Neural cell (in vitro differentiated cells): ENCODE data around the gene FADS3. TPM values are rescaled to one million over a fixed set of nuclear protein-coding genes. Genes with fewer than 3 reads are reported as not detected.

ENCODE experiments used
- H2AFZ ChIP-seq: fragments of 200-600, 300-800 bp; sonication (generic), shearing (Covaris generic); 2 replicates; pipeline ENCODE4 v1.6.0; 2014; ENCODE audit warnings: low read depth, mild to moderate bottlenecking, antibody characterized with exemption, low read length, moderate library complexity
- H3F3A ChIP-seq: fragments of 200-600 bp; shearing (Covaris generic); 2 replicates; pipeline ENCODE4 v1.6.1; 2016; ENCODE audit warnings: mild to moderate bottlenecking, moderate library complexity, mixed read lengths, antibody characterized with exemption, low read length; ENCODE audit not compliant: insufficient read depth, poor library complexity, severe bottlenecking
- H3K27ac ChIP-seq: fragments of 200-600, 300-800 bp; sonication (generic), shearing (Covaris generic); 2 replicates; pipeline ENCODE4 v1.5.1; 2014; ENCODE audit warnings: mild to moderate bottlenecking, low read length, moderate library complexity
- H3K27me3 ChIP-seq: fragments of 300-800, 200-600 bp; sonication (generic), shearing (Covaris generic); 2 replicates; pipeline ENCODE4 v1.6.0; 2014; ENCODE audit warnings: mild to moderate bottlenecking, low read depth, low read length, moderate library complexity; ENCODE audit not compliant: insufficient read depth
- H3K36me3 ChIP-seq: fragments of 300-800, 200-600 bp; sonication (generic), shearing (Covaris generic); 2 replicates; pipeline ENCODE4 v1.5.1; 2014; ENCODE audit warnings: mild to moderate bottlenecking, antibody characterized with exemption, low read length, moderate library complexity; ENCODE audit not compliant: insufficient read depth
- H3K4me2 ChIP-seq: fragments of 300-800, 200-600 bp; sonication (generic), shearing (Covaris generic); 2 replicates; pipeline ENCODE4 v1.6.0; 2014; ENCODE audit warnings: mild to moderate bottlenecking, low read length
- H3K4me3 ChIP-seq: fragments of 300-800, 200-600 bp; sonication (generic), shearing (Covaris generic); 2 replicates; pipeline ENCODE4 v1.5.1; 2014; ENCODE audit warnings: mild to moderate bottlenecking, low read length, moderate library complexity
- H3K79me2 ChIP-seq: fragments of 200-600 bp; shearing (Covaris generic); replicated peaks from 2 replicates; pipeline ENCODE4 v1.6.0; 2014; ENCODE audit warnings: mild to moderate bottlenecking, low read length, moderate library complexity; ENCODE audit not compliant: insufficient read depth
- H3K9ac ChIP-seq: fragments of 300-800, 200-600 bp; sonication (generic), shearing (Covaris generic); 2 replicates; pipeline ENCODE4 v1.6.1; 2016; ENCODE audit warnings: mild to moderate bottlenecking, low read length, mixed read lengths
- H3K9me2 ChIP-seq: fragments of 200-600 bp; shearing (Covaris generic); 2 replicates; pipeline ENCODE4 v1.6.1; 2016; ENCODE audit warnings: mild to moderate bottlenecking, low read length, mixed read lengths; ENCODE audit not compliant: insufficient read depth
- H3K9me3 ChIP-seq: fragments of 200-600, 300-800 bp; sonication (generic), shearing (Covaris generic); 2 replicates; pipeline ENCODE4 v1.6.1; 2016; ENCODE audit warnings: mild to moderate bottlenecking, mixed run types, low read length, moderate library complexity, mixed read lengths
- H4K20me1 ChIP-seq: fragments of 200-600 bp; shearing (Covaris generic); 2 replicates; pipeline ENCODE4 v1.6.1; 2016; ENCODE audit warnings: mild to moderate bottlenecking, mixed run types; ENCODE audit not compliant: insufficient read depth
- EP300 ChIP-seq: fragments of 450-650 bp; conservative IDR thresholded peaks from 2 replicates; pipeline ENCODE4 v1.6.1; 2014; ENCODE audit warnings: antibody characterized with exemption, mild to moderate bottlenecking, moderate library complexity; ENCODE audit not compliant: poor library complexity, severe bottlenecking
- EZH2 ChIP-seq: fragments of 200-600, 300-800 bp; shearing (Covaris generic), sonication (generic); IDR thresholded peaks from 2 replicates; pipeline ENCODE4 v1.6.1; 2014; ENCODE audit warnings: antibody characterized with exemption, low read length, borderline replicate concordance, mild to moderate bottlenecking; ENCODE audit not compliant: insufficient read depth, poor library complexity, severe bottlenecking
- MXI1 ChIP-seq: fragments of 450-650 bp; conservative IDR thresholded peaks from 2 replicates; pipeline ENCODE4 v1.6.1; 2014; ENCODE audit warnings: antibody characterized with exemption, mild to moderate bottlenecking; ENCODE audit not compliant: poor library complexity, severe bottlenecking
- POLR2AphosphoS5 ChIP-seq: IDR thresholded peaks from 2 replicates; pipeline ENCODE4 v1.6.1; 2012
- RAD21 ChIP-seq: fragments of 450-650 bp; conservative IDR thresholded peaks from 2 replicates; pipeline ENCODE4 v1.6.1; 2014; ENCODE audit warnings: antibody characterized with exemption, mild to moderate bottlenecking, moderate library complexity
- SMC3 ChIP-seq: fragments of 450-650 bp; conservative IDR thresholded peaks from 2 replicates; pipeline ENCODE4 v1.6.1; 2014; ENCODE audit warnings: antibody characterized with exemption, mild to moderate bottlenecking, moderate library complexity; ENCODE audit not compliant: poor library complexity
- TAF1 ChIP-seq: IDR thresholded peaks from 2 replicates; pipeline ENCODE4 v1.6.1; 2012; ENCODE audit warnings: low read depth
- polyA plus RNA-seq: library from polyadenylated mRNA; depleted of rRNA; stranded (reverse); fragments of >200 nt; gene quantifications from 2 replicates; pipeline ENCODE4 v1.2.3, GENCODE V29; 2014
- TF ChIP-seq, protein P1 (sequence below): IDR thresholded peaks from 2 replicates; pipeline ENCODE4 v1.6.1; 2012; ENCODE audit warnings: borderline replicate concordance
- TF ChIP-seq, protein P2 (sequence below): fragments of 450-650 bp; IDR thresholded peaks from 2 replicates; pipeline ENCODE4 v1.5.1; 2014; ENCODE audit warnings: antibody characterized with exemption, mild to moderate bottlenecking, moderate library complexity; ENCODE audit not compliant: poor library complexity, severe bottlenecking

The FADS3 gene
- polyA plus RNA-seq, 1 donor from 2014 or later: 35.4 TPM

DNA sequence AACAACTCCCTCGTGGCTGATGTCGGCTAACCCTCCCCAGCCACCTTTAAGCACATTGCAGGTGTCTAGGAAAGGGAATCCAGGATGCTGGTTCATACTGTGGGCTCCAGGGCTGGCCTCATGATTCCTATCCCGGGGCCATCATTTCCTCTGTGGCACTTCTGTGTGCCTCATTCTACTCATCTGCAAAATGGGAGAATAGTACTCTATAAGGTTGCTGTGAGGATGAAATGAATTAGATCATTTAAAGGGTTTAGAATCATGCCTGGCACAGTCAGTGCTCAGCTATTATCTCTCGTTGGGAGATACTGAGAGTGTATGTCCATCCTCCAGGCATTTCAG lies 4.3 kb upstream of the FADS3 start:
- TF ChIP-seq POLR2AphosphoS5: no peak
- H3K36me3 ChIP-seq: no peaks in the 10 kb centered on the region
- H3K27me3 ChIP-seq: peaks cover 10% of the 10 kb centered on the region
- H3K9ac ChIP-seq: no peak overlapping the region
- peaks cover 7% of the 10 kb centered on the region for H3F3A ChIP-seq
- H3K9me3 ChIP-seq: no peaks in the 10 kb centered on the region
- no peaks in the 10 kb centered on the region for H4K20me1 ChIP-seq
- no peaks in the 10 kb centered on the region for H3K9me2 ChIP-seq
- no peaks in the 10 kb centered on the region for H3K79me2 ChIP-seq
- no peak overlapping the region for H3K4me2 ChIP-seq
- H3K4me3 ChIP-seq: no peak overlapping the region
- H3K27ac ChIP-seq: no peak overlapping the region
- no peak overlapping the region for H2AFZ ChIP-seq

DNA sequence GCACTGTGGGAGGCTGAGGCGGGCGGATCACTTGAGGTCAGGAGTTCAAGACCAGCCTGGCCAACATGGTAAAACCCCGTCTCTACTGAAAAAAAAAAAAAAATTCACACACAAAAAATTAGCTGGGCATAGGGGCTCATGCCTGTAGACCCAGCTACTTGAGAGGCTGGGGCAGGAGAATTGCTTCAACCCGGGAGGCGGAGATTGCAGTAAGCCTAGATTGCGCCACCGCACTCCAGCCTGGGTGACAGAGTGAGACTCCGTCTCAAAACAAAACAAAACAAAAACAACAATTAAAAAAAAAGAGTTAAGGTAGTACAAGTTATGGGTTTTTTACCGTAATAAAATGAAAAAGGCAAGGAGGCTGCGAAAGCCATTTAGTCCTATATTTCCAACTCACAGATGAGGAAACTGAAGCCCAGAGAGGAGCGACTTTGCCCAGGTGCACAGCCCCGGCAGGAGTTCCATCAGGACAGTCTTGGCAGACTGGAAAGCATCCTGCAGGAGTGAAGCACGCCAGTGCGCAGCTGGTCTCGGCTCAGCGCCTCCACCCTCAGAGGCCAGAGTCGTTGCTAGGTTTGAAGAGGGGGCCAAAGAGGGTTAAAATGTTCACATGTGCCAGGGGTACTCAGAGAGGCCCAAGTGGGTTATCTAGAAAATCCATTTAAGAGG lies 3.8 kb upstream of the FADS3 start:
- Histone ChIP-seq H3K4me3 (no peak overlapping the region), H3K27me3 (peaks cover 10% of the 10 kb centered on the region), H2AFZ (no peak overlapping the region), H3K4me2 (no peak overlapping the region), H3K27ac (no peak overlapping the region), H3K9me3 (no peaks in the 10 kb centered on the region), H3K36me3 (no peaks in the 10 kb centered on the region), H3F3A (peaks cover 7% of the 10 kb centered on the region), H3K9ac (no peak overlapping the region), H3K9me2 (no peaks in the 10 kb centered on the region), H4K20me1 (no peaks in the 10 kb centered on the region), H3K79me2 (no peaks in the 10 kb centered on the region)
- TF ChIP-seq EP300 (no peak), SMC3 (no peak), TAF1 (no peak), POLR2AphosphoS5 (no peak), RAD21 (no peak), MXI1 (no peak), EZH2 (no peak)
- TF ChIP-seq, protein P1, sequence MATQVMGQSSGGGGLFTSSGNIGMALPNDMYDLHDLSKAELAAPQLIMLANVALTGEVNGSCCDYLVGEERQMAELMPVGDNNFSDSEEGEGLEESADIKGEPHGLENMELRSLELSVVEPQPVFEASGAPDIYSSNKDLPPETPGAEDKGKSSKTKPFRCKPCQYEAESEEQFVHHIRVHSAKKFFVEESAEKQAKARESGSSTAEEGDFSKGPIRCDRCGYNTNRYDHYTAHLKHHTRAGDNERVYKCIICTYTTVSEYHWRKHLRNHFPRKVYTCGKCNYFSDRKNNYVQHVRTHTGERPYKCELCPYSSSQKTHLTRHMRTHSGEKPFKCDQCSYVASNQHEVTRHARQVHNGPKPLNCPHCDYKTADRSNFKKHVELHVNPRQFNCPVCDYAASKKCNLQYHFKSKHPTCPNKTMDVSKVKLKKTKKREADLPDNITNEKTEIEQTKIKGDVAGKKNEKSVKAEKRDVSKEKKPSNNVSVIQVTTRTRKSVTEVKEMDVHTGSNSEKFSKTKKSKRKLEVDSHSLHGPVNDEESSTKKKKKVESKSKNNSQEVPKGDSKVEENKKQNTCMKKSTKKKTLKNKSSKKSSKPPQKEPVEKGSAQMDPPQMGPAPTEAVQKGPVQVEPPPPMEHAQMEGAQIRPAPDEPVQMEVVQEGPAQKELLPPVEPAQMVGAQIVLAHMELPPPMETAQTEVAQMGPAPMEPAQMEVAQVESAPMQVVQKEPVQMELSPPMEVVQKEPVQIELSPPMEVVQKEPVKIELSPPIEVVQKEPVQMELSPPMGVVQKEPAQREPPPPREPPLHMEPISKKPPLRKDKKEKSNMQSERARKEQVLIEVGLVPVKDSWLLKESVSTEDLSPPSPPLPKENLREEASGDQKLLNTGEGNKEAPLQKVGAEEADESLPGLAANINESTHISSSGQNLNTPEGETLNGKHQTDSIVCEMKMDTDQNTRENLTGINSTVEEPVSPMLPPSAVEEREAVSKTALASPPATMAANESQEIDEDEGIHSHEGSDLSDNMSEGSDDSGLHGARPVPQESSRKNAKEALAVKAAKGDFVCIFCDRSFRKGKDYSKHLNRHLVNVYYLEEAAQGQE: no peak
- TF ChIP-seq, protein P2, sequence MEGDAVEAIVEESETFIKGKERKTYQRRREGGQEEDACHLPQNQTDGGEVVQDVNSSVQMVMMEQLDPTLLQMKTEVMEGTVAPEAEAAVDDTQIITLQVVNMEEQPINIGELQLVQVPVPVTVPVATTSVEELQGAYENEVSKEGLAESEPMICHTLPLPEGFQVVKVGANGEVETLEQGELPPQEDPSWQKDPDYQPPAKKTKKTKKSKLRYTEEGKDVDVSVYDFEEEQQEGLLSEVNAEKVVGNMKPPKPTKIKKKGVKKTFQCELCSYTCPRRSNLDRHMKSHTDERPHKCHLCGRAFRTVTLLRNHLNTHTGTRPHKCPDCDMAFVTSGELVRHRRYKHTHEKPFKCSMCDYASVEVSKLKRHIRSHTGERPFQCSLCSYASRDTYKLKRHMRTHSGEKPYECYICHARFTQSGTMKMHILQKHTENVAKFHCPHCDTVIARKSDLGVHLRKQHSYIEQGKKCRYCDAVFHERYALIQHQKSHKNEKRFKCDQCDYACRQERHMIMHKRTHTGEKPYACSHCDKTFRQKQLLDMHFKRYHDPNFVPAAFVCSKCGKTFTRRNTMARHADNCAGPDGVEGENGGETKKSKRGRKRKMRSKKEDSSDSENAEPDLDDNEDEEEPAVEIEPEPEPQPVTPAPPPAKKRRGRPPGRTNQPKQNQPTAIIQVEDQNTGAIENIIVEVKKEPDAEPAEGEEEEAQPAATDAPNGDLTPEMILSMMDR: no peak

DNA sequence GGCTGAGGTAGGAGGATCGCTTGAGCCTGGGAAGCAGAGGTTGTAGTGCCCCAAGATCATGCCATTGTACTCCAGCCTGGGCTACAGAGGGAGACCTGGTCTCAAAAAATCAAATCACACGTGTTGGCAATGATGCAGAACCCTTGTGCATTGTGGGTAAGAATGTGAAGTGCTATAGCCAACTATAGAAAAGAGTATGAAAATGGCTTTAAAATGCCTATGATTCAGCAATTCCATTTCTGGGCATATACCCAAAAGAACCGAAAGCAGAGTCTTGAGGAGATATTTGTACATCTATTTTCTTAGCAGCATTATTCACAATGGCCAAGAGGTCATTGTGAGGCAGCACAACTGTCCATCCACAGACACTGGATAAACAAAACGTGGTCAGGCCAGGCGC lies 2.6 kb upstream of the FADS3 start:
- H4K20me1 ChIP-seq: no peaks in the 10 kb centered on the region
- TF ChIP-seq POLR2AphosphoS5: no peak
- TF ChIP-seq, protein P2: no peak
- no peak overlapping the region for H3K9ac ChIP-seq

More for the DNA sequence above, 2.6 kb upstream of the FADS3 start:
- Histone ChIP-seq H3K79me2 (no peaks in the 10 kb centered on the region), H3K4me2 (no peak overlapping the region), H2AFZ (no peak overlapping the region), H3K27me3 (peaks cover 10% of the 10 kb centered on the region), H3K9me3 (no peaks in the 10 kb centered on the region), H3K4me3 (no peak overlapping the region), H3K9me2 (no peaks in the 10 kb centered on the region), H3K36me3 (no peaks in the 10 kb centered on the region), H3F3A (peaks cover 3% of the 10 kb centered on the region), H3K27ac (no peak overlapping the region)
